DMS53 (cell line): ENCODE results near the gene STAM2.
"Not testable (repeated sequence)": the region's sequence is repeated elsewhere in the genome, so short reads cannot be mapped to it uniquely, and the experiment has no call there.

Experiments used
- DNase-seq: peaks from one replicate; lab custom pipeline; 2025; lab: John Stamatoyannopoulos, UW

The STAM2 gene

GRCh38 chr2:152175368-152176112, at the start of gene STAM2:
Gene STAM2, minus strand, starts transcription at chr2:152175763. Its CDS starts 121 bp downstream, at chr2:152175642.
- DNase-seq: peak; percentile 82

- no peak for DNase-seq
Observed at GRCh38 chr2:152223977-152224376, 48.4 kb upstream of the STAM2 start.

DNA sequence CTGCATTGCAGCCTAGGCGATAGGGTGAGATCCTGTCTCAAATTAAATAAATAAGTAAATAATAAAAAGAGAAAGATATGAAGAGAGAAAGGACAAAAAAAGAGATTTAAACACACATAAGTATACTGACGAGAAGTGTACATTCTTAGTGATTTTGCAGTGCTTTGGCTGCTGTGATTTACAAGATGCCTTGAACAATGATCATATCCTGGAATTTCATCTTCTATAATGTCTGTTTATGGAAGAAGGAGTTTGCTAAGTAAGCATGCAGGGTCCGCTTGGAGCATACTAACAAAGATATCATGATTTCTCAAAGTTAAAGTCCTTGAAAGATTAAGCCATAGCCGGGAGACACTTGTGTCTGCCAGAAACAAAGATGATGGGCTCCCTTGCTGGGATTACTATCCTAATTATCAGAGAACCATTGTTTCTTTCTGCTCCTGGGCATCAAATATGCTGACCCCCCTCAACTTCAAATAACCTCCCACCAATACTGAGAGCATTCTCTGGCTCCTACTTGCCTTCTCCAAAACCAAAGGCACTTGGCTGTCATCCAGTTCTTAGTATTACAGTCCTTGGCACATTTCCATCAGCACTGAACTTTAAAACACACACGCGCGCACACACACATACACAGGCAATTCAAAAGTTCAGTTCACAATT, 47.5 kb upstream of the STAM2 start:
- no peak for DNase-seq

DNA sequence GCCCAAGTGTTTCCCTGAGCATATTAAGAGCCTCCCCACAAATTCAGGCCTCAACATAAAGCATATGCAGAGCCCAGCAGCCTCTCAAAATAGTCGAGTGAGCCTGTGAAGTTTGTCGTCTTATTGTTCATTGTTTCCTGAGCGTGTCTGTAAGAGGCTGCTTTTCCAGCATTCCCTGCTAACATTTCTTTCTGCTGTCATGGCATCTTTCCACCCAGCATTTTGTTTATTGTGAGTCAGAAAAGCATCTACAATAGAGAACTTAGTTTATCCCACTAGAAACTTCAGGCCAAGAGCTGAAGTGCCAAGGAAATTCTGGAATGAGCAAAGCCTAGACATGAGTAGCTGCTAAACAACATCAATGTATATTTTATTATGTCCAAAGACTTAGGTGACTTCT, 46.3 kb upstream of the STAM2 start:
- no peak for DNase-seq

DNA sequence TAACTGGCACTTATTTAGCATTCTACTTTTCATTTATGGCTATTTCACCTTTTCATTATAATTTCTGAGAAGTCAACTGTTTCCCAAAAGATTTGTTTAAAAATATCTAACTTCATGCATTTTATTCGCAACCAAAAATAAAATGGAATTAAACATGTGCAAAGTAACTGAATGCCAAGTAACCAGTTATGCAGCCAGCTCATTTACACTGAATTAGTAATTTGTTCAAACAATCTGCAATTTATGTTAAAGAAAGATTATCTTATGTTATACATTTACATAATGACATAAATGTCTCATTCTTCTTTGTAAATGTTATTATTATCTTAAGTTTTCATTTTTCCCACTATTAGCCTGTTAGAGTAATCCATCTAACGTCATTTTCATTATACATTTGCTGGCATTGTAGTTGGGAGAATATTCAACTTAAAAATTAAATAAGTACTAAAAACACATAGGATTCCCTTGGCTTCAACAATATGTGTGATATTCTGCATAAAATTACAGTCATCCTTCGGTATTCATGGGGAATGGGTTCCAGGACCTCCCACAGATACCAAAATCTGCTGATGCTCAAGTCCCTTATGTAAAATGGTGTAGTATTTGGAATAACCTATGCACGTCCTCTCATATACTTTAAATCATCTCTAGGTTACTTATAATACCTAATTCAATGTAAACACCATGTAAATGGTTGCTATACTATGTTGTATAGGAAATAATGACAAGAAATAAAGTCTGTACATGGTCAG, 43.7 kb upstream of the STAM2 start:
- DNase-seq: no peak

GRCh38 chr2:152201466-152201830, 25.9 kb upstream of the STAM2 start:
- DNase-seq: no peak

DNA sequence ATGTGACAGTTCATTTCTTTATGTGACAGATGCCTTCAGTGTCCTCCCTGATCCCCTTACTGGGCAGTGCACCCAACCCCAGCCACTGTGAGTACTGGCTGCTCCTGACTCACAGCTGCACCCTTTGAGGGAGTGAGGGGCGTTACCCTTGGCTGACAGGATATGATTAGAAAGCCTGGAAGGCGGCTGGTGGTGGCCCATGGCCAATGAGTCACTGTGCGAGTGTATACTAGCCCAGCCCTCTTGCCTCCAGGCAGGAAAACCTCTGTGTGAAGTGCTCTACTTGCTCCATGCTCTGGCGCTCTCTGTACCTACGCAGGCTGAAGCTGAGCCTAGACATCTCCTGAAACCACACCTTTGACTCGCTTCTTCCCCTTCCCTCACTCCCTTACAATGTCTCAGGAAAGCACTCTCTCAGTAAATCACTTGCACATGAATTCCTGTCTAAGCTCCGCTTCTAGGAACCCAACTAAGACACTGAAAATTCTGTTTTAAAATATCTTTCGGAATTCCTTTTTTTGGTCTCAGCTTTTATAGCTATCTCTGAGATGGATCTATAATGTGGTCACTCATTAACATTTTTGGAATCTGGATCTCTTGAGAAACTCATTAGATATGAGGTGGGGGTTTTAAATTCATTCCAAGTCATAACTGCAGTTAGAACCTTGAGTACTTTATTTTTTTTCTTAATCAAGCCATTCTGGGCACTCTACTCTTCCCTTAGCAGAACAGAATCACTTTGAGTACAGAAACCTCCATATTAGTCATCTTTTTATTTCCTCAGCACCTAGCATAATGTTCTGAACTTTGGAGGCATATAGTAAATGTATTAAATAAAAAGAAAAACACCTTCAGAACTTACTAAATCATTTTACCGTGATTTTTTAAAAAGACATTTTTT, 25.3 kb upstream of the STAM2 start:
- DNase-seq: peak; percentile 71

DNA sequence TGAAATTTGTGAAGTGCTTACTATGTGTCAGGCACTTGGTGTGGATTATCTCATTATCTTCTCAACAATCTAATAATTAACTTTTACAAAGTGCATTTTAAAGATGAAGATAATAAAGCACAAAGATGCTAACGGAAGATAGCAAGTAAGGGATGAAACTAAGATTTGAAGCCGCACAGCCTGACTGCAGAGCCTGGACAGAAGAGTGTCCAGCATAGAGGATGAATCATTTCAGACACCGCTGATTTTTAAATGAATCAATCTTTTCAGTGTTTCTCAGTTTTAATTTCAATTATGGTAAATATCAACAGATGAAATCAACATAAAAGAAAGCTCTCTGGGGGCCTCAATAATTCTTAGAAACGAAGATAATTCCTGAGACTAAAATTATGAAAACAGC, 24.5 kb upstream of the STAM2 start:
- no peak for DNase-seq

DNA sequence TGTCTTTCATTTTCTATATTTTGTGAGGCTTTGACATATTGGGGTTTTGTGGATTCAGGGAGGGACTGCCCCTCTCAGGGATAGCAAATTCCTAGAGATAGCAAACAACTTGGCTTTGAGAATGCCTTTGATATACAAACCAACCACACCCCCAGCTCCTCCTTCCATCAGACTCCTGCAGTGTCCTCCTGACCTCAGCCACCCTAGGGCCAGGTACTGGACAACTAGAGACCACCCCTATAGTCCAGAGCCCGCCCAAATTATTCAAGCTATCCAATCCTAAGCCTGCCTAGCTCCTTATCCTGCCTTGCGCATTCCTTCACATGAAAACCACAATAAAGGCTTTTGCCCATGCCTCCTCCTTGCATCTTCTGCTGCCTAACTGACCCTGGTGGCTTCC, 22.9 kb upstream of the STAM2 start:
- no peak for DNase-seq

GRCh38 chr2:152197508-152198284, 22.1 kb upstream of the STAM2 start:
- DNase-seq: not testable (repeated sequence)

DNA sequence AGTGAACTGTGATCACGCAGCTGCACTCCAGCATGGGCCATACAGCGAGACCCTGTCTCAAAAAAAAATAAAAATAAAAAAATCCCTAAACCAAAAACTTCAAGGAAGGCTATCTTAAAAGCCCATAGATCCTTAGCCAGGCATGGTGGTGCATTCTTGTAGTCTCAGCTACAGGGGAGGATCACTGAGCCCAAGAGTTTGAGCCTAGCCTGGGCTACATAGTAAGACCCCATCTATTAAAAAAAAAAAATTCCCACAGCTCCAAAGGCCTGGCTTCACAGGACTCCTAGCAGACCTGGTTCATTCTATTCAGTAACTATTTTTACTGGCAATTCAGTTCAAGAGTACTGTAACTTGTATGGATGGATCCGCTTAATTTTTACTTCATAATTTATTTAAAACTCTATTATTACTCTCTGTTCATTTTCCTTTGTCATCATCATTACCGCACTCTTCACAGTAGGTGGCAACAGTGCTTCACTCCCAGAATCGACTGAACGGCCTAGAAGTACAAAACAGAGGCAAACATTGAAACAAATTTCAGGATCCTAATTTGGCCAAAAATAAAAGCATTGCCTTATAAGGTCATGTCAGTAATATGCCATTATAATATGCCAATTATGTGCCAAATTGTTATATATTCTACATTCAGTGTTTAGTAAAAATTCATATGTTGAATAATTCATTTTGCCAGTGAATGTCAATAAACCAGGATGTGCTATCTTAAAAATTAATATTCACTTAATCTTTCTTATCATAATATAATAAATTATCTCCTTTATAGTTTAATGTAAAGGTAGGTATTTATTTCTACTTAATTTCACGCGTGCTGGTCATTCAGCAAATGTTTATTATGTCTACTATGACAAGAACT, 14.3 kb upstream of the STAM2 start:
- DNase-seq: peak; percentile 49

DNA sequence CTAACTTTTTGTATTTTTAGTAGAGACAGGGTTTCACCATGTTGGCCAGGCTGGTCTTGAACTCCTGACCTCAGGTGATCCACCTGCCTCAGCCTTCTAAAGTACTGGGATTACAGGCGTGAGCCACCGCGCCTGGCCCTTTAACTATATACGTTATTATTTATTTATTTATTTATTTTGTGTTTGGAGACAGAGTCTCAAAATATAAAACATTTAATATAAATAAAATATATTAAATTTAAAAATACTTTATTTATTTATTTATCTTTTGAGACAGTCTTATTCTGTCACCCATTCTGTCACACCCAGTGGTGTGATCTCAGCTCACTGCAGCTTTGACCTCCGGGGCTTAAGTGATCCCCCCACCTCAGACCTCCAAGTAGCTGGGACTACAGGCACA, 11.2 kb upstream of the STAM2 start:
- DNase-seq: not testable (repeated sequence)

DNA sequence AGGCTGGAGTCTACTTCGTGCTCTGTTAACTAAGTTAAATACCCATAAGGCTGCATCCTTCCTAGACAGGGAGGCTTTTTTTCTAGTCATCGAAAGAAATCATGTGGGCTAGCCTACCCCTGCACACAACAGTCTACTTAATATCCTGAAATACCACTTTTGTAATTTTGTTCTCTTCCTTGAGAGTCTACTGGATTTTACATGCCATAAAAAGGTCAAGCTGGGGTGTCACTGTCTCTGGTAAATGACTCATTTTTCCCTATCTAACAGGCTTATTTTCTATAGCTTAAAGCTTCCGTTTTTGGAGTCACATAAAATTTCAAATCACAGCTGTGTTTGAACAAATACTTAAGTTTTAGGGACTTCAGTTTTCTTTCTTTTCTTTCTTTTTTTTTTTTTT, 10.7 kb upstream of the STAM2 start:
- DNase-seq: no peak

DNA sequence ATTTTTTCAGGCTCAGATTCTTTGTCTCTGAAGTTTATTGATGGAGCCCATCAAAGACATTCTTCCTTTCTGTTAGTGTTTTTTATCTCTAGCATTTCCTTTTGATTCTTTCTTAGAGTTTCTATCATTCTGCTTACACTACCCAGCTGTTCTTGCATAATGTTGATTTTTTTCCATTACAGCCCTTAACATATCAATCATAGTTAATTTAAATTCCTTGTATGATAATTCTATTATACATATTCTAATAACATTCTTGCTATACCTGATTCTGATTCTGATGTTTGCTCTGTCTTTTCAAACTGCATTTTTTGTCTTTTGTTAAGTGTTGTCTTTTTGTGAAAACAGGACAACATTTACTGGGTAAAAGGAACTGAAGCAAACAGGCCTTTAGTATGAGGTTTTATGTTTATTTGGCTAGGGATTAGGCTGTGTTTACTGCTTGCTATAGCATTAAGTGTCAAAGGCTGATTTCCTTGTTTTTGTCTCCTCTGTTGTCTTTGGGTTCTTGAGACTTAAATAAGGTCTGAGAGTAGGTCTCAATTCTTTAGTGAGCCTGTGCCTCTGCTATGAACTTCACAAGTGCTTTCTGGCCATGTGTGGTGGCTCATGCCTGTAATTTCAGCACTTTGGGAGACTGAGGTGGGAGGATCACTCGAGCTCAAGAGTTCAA, 8.0 kb upstream of the STAM2 start:
- peak; percentile 41 for DNase-seq

DNA sequence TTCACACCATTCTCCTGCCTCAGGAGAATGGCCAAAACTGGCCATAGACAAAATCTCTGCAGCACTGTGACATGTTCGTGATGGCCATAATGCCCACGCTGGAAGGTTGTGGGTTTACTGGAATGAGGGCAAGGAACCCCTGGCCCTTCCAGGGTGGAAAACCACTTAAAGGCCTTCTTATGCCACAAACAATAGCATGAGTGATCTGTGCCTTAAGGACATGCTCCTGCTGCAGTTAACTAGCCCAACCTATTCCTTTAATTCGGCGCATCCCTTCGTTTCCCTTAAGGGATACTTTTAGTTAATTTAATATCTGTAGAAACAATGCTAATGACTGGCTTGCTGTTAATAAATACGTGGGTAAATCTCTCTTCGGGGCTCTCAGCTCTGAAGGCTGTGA, 2.1 kb upstream of the STAM2 start:
- DNase-seq: not testable (repeated sequence)

GRCh38 chr2:152176113-152176714, 651 bp upstream of the STAM2 start:
- DNase-seq: peak; percentile 14

GRCh38 chr2:152175012-152175367, 573 bp downstream of the STAM2 start:
- peak; percentile 27 for DNase-seq

DNA sequence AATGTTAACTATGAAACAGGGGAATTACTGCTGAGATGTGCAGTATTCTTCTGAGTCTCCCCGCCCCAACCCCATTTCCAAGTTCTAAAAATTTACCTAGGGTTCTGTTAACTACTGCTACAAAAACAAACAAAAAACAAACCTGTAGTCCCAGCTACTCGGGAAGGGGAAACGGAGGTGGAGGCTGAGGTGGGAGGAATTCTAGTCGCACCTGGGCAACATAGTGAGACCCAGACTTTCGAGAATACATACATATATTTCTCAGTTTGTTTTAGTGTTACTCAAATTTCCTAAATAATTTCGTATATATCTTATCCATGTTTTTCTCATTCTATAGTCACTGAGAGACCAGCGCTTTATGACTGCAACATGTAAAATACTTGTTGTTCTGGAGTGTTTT, 989 bp downstream of the STAM2 start:
- no peak for DNase-seq

GRCh38 chr2:152173831-152174230, 1.7 kb downstream of the STAM2 start:
- no peak for DNase-seq
